GM13977 (cell line): ENCODE data around the gene CLMN.

Experiments
- DNase-seq: peaks from one replicate; pipeline ENCODE4 v3.0.0; 2012; ENCODE audit warnings: low spot score
- CTCF ChIP-seq: IDR thresholded peaks from 2 replicates; pipeline ENCODE4 v1.5.1; 2012; ENCODE audit warnings: mild to moderate bottlenecking, control low read depth; ENCODE audit not compliant: insufficient read depth; ENCODE audit errors: extremely low read depth, missing control alignments
- in situ Hi-C: fragments of 300-500 bp; cut with MboI; formaldehyde crosslinking; loops from one replicate; pipeline ENCODE4 v1.12.0; 2022; ENCODE audit warnings: low sequenced_read_pairs, low pct_unique_long_range_greater_than_20kb, mixed read lengths, inconsistent platforms; ENCODE audit not compliant: unreplicated experiment

CLMN gene

GRCh38 chr14:95308073-95308472 is 11.6 kb downstream of the CLMN start:
- DNase-seq = no peak
- in situ Hi-C loops = no loop called here
- no peak for TF ChIP-seq CTCF

DNA sequence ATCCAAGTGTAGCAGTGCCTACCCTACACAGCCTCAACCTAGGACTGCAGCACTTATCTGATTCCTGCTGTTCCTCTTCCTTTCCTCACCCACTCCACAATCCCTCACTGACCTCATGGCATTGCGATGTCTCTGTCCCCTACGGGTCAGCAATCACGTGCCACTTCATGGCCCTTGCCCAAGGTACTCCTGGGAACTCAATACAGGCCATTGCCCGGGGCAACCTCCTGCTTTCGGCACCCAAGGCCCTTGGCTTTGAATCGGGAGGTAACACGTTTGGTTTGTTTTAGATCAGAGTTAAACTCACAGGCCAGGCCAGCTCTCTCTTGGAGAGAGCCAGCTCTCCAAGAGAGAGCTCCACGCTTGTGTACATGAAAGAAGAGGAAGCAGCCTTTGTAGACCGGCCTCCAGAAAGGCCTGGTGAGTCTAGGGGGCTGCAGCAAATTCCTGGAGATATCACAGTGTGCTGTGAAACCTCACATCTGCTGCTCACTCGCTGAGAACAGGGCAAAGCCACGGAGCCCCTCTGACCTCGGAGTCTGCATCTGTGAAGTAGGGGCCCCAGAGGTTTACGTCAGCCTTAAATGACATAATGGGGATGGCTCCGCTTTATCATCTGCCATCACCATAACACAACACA is 12.2 kb downstream of the CLMN start:
- no peak for TF ChIP-seq CTCF
- DNase-seq = no peak
- in situ Hi-C loops = no loop called here

DNA sequence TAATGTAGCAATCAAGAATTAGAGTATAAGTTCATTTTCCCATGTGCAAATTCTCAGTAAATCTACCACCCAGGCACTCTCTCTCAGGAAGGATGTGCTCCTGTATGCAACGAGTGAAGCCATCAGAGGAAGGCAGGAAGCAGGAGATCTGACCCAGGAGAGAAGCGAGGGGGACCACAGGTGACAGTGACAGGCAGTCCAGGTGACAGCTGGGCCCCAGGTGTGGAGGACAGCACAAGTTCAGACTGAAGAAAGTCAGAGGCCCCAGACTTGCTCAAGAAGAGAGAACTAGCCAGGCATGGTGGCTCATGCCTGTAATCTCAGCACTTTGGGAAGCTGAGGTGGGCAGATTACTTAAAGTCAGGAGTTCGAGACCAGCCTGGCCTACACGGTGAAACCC is 13.8 kb downstream of the CLMN start:
- in situ Hi-C loops = no loop called here
- no peak for TF ChIP-seq CTCF
- no peak for DNase-seq

DNA sequence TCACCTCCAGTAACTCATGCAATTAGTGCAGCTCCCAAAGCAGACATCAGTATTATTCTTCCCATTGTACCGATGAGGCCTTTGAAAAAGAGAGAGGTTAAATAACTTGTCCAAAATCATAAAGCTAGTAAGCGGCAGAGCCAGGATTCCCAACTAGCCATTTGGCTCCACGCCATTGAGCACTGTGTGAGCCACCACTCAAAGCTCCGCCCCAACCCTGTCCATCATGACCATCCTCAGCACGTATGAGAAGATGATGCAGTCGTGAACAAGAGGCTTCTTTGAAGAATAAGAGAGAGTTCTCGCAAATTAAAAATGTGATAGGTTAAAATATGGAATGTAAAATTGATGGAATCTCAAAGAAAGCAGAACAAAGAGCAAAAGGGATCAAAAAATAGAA is 14.6 kb downstream of the CLMN start:
- in situ Hi-C loops = no loop called here
- DNase-seq = no peak
- TF ChIP-seq CTCF = no peak

DNA sequence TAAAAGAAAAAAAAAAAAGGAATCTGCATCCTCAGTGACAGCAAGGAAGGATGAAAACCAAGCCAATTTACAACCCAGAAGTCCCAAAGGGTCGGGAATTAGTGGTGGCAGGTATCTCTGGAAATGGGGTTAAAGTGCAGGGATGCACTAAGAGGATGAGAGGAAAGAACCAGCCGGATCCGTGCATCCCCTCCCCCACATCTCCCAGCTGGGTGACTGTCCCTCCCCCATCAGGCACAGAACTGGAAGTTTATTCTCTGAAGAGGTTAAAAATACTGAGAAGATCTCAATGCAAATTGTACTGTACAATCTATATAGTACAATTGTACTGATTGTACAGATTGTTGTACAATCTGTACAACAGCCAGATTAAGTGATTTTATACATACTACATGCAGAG is 15.4 kb downstream of the CLMN start:
- in situ Hi-C loops = no loop called here
- no peak for DNase-seq
- no peak for TF ChIP-seq CTCF

DNA sequence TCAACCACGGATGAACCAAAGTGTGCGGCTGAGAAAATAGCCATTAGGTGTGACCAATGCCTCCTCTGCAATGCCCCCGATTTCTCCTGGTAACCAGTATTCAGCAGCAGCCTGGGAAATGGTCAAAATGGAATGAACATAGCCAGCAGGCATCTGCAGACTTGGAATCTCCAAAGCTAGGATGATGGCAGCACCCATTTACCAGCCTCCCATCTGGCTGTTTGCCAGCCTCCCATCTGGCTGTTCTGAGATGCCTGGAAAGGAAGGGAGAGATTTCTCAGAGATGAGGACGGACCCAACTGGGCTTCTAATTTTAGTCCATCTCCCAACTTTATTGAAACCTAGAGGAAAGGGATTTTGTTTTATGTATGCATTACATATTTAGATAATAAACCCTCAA is 16.2 kb downstream of the CLMN start:
- no peak for TF ChIP-seq CTCF
- DNase-seq = no peak
- in situ Hi-C loops = no loop called here
